Activated CD8-positive, alpha-beta memory T cell treated with anti-CD3 and anti-CD28 coated beads for 4 hours (primary cell): ENCODE measurements around the gene USP9X.
A peak's percentile ranks its signal among the peaks of the same experiment; 100 is the strongest.
"Not testable (repeated sequence)": the region's sequence is repeated elsewhere in the genome, so short reads cannot be mapped to it uniquely, and the experiment has no call there.

Source experiments
- DNase-seq, 2 donors: peaks; one replicate each; pipeline ENCODE4 v3.0.0-alpha.2; 2020; ENCODE audit warnings: low read depth in 2 of 2

Gene USP9X

DNA sequence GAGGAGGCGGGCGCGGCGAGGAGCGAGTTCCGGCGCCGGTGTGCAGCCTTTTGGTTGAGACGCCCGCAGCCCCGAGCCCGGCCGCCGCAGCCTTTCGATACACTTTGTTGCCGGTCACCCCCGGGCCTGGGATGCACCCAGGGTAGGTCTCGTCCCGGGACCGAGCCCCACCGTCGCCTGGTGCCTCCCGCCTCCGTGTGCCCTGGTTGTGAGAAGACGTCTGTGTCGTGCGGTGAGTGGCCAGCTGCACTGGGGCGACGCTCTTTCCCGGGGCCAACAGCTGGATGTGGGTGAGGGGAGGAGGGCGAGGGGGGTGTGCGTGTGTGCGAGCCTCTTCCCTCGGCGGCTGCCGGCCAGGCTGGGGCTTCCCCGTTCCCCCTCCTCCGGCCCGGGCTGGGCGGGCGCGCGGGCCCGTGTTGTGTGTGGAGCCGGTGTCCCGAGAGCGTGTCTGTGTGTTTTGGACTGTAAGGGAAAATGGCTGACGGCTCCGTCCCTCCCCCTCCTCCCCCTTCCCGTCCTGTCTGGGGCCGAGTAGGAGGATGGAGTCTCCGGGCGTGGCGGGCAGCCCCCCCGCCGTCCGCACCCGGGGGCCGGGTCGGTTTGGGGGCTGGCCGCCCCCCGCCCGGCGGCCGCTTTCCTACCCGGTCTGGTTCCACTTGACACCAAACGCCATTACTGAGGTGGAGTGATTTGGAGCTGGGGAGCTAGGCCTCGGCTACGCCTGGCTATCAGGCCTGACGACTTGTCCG lies 807 bp downstream of the USP9X start:
- DNase-seq = peak; percentile 8 to 17

DNA sequence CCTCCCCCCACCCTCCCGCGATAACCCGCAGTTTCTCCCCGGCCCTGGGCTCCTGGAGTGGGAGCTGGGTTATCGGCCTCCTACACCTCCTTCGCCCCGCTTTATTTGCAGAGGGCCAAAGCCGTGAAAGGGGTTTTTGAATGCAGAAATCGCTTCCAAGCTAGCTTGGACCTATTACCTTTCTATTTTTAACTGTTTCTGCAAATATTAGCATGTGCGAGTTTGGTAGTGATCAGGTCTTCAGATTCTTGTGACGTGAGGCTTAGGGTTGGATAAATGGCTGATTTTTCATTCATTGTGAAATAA lies 1.3 kb downstream of the USP9X start:
- DNase-seq = no peak

DNA sequence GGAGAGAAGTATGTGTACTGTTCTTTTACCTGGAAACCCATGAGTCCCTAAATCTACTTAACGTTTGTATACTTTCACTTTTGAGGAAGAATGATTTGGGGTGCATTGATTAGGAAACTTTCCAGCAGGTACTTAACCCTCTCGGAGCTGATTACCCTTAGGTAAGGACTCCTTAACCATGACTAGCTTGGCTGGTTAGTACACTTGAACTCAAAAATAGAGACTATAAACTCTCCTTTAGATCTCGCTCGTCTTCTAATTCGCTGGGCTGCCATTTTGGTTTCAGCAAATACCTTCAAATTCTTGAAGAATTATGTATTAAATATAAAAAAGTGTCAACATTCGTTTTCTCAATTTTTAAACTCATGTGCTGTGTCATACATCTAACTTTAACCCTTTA lies 2.0 kb downstream of the USP9X start:
- DNase-seq = no peak

DNA sequence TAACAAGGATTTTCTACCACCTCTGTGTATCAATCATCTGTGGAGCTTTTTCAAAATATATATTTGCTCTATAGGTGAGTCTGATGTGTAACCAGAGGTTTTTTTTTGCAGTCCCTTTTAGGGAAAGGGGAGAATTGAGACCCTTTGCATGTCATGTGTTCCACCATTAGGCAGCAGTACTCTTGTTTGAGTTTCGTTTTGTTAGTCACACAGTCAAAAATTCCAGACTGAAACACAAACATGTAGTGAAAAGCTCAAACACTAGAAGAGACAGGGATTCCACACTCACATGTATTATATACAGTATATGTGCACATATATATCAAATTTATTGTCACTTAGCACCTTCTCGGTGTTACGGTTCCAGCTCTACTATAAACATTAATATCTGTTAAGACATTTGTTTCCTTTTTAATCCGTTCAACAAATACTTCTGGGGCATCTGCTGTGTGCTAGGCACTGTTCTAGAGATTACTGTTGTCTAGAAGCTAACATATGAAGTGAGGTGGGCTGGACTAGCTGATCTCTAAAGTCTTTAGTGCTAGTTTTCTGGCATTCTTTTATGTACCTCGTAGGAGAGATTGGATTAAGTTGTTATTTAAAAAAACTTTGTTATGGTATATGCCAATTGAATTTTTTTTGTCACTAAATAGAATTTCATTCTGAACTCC lies 5.5 kb downstream of the USP9X start:
- DNase-seq = no peak

DNA sequence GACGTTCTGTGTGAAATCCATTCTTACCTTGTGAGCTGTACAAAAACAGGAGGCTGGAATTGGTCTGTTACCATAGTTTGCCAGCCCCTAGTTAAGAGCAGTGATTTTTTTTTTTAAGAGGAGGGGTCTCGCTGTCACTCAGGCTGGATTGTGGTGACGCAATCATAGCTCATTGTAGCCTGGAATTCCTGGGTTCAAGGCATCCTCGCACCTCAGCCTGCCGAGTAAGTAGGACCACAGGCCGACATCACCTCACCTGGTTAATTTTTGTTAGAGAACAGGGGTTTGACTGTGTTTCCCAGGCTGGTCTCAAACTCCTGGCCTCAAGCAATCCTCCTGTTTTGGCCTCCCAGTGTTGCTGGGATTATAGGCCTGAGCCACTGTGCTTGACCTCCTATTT lies 7.5 kb downstream of the USP9X start:
- no peak for DNase-seq

DNA sequence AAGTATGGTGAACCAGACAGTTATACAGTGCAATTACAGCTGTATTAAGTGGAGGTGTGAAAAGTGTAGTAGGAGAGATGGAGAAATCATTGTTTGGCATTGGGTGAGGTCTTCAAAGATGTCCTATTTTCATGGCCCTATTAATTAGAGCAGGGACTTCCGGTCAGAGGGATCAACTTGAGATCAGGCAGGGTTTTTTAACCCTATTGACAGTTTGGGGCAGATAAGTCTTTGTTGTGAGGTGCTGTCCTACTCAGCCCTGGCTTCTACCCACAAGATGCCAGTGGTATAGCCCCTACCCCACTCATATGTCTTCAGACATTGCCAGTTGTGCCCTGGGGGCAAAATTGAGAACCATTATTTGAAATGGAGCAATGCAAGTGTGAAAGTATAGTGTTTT lies 9.9 kb downstream of the USP9X start:
- DNase-seq = no peak

DNA sequence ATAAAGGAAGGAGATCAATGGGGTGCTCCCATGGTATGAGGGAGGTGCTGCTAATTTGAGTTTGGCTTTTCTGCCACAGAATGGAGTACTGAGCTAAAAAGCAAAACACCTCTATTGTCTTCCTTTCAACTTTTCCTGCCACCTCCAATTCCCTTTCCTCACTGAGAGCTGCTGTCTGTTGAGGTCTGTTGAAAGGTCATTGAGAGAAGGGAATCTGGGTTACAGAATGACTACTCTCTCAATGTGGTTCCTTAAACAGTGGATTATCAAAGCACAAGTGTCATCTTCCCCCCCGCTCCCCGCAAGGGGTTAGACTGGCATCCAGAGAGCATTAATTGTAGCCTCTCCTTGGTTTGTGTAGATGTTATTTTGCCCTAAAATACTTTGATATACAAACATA lies 10.7 kb downstream of the USP9X start:
- DNase-seq = no peak

DNA sequence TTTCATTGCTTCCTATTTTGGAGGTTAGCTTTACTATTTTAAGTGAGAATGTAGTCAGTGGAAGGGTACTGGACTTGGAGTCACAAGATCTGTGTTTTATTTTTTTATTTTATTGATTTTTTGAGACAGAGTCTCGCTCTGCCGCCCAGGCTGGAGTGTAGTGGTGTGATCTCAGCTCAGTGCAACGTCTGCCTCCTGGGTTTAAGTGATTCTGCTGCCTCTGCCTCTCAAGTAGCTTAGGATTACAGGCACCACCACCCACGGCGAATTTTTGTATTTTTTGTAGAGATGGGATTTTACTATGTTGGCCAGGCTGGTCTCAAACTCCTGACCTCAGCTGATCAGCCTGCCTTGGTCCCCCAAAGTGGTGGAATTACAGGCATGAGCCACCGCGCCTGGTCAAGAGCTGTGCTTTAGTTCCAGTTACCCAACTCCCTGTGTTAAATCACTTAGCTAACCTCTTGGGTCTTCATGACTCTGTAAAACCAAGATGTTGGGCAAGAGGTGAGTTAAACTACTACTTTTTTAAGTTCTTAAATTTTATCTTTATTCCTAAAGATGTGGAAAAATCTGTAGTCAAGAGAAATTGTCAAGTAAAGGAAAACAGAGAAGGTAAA lies 11.2 kb downstream of the USP9X start:
- no peak for DNase-seq

DNA sequence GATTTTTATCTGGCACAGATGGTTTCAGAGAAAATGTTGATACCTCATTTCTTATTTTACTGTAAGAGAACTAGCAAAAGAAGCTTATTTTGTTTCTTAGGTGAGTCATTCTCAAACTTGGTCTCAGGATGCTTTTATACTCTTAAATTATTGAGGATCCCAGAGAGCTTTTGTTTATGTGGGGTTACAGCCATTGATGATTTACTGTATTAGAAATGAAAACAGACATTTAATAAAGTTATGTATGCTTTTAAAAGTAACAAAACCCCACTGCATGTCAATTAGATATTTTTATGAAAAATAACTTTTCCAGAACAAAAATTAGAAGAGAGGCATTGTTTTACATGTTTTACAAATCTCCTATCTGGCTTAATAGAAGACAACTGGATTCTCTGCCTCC lies 12.1 kb downstream of the USP9X start:
- no peak for DNase-seq

DNA sequence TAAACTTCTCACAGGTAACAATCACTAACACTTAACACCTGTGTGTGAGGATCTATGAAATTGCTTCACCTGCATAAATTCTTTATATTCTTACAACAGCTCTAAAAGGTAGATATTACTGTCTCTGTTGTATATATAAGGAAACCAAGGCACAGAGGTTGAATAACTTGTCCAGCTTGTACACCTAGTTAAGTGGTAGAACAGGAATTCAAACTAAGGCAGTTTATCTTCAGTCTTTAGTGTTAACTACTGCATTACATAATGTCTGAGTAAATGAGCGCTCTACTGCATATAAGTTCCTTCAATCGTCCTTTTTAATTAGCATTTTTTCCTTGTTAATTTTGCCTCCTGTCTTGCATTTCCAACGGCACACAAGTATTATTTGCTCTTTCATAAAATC lies 15.0 kb downstream of the USP9X start:
- DNase-seq = no peak

DNA sequence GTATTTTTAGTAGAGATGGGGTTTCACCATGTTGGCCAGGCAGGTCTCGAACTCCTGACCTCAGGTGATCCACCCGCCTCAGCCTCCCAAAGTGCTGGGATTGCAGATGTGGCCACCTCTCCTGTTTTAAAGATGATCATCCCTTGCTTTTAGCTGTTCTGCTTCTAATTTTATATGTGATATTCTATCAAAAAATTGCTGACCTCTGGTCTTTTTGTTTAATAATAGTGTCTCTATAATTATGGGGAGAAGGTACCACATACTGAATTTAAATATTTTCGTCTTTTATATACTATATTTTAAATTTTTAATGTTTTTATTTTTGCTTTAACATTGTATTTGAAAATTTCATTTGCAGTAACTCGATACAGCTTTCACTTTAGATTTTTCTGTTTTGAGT lies 15.6 kb downstream of the USP9X start:
- DNase-seq = no peak

DNA sequence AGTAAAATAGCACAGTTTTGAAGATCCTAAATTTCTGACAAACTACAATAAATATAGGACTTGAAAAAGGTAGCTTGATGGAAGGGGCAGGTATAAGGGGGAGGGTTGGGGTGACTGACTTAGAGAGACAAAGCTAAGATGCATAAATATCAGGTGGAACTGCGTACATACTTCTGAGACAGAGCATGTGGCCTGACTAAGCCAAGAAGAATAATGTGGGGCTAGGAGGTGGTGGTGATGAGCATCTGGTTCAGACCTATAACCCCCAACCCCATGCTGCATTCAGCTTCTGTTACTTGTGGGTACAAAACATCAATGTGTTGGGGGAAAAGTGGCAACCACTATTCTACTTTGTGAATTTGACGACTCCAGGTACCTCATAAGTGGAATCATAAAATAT lies 19.8 kb downstream of the USP9X start:
- DNase-seq = no peak

DNA sequence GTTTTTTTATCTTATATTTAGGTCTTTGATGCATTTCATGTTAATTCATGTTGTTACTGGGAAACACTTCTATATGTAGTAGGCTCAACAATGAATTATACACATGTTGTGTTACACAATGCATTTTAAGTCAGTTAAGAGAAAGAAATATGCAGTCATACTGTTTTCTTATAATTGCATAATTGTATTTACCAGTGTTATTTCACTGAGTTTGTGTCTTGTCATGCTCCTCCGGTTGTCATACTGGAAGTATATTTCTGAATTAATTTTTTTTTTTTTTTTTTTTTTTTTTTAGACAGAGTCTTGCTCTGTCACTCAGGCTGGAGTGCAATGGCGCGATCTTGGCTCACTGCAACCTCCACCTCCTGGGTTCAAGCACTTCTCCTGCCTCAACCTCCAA lies 21.0 kb downstream of the USP9X start:
- DNase-seq = not testable (repeated sequence)

DNA sequence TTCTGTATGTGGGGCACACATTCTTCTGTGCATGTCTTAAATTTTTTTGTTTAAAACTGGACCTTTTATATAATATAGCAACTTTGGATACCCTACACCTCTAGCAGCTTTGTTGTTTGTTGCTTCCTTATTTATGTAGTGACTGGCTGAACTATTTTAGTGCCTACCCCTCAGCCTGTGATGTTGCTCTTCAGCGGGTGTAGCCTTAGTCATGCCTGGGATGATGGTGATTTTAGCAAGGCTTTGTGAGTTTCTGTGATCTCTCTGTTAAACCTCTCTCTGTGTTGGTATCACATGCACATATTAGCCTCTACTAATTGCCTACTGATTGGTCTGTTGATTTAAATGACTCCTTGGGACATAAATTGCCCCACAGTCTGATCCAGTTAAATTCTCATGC lies 22.8 kb downstream of the USP9X start:
- no peak for DNase-seq

DNA sequence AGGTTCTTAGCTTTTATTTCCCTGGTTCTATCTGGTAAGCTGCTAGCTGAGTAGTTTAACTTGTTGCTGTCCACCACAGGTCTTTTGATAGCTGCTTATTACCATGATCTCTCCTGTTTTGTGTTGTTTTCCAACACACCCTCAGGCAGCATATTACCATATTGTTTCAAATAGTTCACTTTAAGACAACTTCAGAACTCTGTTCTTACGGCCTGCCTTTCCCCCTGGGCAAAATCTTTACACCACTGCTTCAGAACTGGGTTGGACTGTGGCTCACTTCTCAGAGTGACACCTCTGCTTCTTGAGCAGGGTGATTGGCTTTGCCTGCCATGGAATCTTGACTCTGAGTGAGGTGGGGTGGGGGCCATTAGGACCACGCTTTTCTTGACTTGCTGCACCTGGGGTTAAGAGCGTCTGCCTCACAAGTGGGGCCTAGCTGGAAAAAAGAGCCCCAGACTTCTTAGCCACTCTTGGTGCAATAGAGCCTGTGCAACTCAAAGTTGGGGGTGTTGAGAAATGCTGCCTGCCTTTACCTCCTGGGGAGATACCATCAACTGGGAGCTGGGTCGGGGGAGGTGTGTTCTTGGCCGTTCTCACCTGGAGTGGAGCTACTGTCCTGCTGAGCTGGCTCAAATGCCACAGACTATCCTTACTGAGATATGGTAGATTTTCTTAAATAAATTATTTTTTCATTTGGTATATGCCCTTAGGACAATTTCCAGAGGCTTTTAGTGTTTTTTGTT lies 23.4 kb downstream of the USP9X start:
- DNase-seq = no peak

DNA sequence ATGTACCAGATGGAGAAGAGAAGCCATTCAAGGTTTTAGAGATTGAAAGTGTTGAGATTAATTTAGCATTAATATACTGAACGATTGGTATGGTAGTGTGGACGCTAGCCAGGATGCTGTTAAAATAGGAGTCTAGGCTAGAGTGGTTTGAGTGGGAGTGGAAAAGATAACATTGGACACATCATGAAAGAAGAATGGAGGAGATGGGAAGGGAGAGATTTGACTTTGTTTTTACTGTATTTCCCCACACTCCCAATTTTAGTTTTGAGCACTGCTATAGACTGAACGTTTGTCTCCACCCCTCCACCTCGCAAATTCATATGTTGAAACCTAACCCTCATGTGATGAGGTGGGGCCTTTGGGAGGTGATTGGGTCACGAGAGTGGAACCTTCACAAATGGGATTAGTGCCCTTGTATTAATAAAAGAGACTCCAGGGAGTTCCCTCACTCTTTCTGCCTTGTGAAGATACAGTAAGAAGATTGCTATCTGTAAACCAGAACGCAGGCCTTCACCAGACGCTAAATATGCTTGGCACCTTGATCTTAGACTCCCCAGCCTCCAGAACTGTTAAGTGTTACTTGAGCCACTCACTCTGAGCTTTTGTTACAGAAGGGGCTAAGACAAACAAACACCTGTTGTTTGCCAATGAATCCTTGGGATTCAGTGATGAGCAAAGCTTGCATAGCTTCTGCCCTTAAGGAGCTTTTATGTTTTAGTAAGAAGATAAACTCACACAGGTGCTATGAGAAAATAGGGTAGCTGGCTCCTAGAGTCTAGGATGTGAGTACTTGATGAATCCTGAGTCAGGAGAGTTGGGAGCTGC lies 25.8 kb downstream of the USP9X start:
- no peak for DNase-seq

DNA sequence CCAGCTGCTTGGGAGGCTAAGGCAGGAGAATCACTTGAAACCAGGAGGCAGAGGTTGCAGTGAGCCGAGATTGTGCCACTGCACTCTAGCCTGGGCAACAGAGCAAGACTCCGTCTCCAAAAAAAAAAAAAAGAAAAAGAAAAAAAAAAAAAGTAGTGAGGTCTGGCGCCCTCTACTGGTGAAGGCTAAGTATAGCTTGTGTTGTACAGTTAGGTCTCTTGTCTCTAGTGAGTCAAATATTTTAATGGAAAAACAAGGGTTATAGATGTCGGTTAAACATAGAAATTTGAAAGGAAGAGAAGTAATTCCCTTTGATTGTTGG lies 29.8 kb downstream of the USP9X start:
- DNase-seq = not testable (repeated sequence)

DNA sequence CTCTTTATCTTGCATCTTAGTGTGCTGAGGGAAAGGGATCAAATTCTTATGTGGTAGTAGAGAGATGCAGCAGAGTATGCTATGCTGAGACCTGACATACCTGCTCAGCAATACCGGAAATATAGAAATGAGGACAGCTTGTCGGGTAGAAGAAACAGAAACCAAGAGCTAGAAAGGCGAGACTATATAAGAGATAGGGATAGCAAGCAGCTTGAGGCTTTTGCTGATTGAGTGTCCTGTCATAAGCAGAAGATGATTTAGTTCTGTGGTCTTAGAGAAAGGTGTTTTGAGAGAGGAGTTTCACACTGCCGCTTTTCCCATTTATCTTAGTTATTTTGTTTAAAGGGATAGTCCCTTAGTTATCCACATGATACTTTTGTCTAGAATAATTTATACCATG lies 31.7 kb downstream of the USP9X start:
- no peak for DNase-seq

DNA sequence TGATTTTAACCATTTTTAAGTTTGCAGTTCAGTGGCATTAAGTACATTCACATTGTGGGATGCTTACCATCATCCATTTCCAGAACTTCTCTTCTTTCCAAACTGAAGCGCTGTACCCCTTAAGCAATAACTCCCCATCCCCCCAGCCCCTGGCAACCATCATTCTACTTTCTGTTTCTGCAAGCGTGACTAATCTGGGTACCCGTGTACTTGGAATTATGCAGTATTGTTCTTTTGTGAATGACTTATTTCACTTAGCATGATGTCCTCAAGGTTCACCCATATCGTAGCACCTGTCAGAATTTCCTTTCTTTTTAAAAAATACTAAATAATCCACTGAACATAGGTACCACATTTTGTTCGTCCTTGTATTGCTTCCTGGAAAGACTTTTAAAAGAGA lies 32.9 kb downstream of the USP9X start:
- no peak for DNase-seq

DNA sequence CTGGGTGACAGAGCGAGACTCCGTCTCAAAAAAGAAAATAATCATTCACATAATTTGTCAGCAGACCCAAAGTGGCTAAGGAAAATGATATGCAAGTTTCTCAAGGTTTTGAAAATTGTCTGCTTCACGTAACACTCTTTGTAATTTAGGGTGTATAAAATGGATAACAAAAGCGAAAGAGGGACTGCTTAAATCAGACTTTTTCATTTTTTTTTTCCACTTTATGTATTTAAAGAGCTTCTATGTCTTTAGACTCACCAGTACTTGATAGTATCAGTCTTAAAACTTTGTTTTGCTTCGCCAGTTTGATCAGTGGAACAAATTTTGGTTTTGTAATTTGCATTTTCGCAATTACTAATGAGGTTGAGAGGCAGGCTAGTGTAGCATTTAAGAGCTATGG lies 34.6 kb downstream of the USP9X start:
- no peak for DNase-seq

DNA sequence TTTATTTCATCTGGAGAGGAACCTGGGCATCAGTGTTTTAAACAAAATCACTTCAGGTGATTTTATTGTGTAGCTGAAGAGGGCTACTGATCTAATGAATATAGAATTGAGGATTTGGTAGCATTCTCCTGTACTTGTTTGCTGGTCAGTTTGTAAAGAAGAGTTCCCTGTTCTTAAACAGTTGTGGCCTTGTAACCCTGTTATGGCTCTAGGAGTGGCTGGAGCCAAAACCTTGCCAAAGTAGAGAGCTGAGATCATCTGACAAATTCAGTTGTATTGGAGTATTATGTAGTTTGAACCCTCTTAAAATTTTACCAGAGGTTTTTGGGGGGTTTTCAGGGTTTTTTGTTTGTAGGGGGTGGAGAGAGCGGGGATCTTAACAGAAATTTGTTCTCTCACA lies 36.5 kb downstream of the USP9X start:
- DNase-seq = no peak

DNA sequence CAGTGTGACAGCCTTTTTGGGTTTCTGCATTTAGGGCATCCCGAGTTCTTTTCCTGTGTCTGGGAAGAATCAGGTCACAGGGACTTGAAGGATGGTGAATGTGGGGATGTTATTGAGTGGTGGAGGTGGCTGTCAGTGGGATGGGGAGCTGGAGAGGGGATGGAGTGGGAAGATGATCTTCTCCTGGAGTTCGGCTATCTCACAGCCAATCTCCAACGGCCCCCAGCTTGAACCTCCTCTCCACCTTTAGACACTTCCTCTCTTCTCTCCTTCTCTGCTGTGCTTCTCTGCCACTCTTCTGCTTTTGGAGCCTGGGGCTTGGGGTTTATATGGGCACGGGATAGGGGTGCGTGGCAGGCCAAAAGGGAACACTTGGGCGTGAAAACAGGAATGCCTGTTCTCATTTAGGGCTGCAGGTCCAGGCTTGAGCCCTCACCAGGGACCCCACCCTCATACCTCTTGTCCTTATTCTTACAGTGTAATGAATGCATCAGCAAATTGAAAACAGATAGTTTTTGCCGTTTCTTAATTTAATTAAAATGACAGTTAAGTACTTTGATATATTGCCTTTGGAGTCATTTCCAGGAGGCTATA lies 37.5 kb downstream of the USP9X start:
- no peak for DNase-seq
